ENCODE data around the gene DYRK1B.
A peak's percentile ranks its signal among the peaks of the same experiment; 100 is the strongest.
"Not testable (repeated sequence)": the region's sequence is repeated elsewhere in the genome, so short reads cannot be mapped to it uniquely, and the experiment has no call there.

The DYRK1B gene

DNA sequence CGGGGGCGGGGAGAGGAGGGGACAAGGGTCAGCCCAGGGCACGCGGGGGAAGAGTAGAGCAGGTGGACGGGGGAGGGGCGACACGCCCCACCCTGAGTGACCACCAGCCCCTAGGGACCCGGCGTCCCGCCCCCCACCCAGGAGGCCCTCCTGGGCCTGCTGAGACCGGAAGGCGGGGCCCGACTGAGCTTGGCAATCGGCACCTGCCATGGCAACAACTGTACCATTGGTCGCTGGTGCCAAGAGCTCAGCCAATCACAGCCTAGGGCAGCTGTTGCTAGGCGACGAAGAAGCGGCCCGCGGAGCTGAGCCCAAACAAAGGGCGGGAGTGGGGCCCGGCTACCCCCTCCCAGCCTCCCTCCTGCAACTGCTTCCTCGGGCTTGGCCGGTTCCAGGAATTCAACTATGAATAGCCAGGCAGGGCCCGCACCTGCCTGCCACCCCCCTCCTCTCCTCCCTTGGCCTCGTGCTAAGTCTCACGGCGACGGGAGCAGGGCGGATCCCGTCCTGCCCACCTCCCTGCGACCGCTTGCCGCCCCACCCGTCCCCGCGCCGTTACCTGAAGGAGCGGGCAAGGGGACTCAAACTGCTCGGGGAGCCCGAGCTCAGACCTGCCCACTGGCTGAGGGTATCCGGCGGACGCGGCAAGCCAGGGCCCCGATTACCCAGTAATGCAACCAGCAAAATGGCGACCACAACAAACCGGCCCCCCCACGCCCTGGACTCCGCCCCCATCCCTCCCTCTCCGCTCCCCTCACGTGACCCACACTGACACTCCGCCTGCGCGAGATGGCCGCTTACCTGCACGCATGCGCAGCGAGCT is at the start of gene DYRK1B:
DYRK1B (minus strand) TSS at position 699 of the 823 bp plus-strand sequence. CDS start 2,295 bp downstream, outside the sequence.
- peak; percentile 94 for DNase-seq

DNA sequence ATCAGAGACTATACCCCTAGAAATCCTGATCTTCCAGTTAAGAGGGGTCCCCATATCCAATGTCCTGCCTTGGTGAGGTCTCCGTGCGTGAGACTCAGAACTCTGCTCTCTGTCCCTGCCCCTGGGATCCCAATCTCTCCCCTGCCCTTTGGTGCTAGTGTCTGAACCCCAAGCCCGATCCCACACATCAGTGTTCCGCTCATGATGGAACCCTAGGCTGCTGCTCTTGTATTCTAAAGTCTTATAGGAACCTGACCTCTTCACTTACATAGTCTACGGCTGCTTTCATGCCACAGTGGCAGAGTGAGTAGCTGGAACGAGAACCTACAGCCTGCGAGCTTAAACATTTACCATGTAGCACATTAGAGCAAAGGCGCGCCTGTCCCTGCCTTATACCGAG is 48.7 kb upstream of the DYRK1B start:
- not testable (repeated sequence) for DNase-seq

DNA sequence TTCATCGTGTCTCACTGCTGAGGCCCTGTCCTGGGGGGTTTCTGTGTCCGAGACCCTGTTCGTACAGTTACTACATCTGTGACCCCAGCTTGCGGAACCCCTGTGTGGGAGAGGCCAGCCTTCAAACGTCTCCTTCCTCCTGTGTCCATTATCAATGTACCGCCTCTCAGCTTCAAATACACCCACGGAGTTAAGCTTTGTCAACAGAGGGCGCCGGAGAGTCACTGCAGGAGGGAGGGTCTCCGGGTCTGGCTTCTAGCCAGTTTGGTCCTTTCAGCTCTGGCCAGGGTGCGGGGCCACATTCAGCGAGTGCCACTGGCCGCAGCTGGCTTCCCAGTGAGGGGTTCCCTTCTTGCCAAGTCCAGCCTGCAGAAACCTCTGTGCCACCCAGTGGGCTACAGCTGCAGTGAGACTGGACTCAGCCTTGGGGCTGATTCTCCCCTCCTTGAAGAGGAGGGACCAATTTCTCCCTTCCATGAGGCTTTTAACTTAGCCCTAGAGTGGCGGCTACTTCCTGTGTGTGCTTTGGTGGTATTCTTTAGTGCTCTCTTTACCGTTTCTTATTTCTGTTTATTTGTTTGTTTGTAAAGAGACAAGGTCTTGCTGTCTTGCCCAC is 47.6 kb upstream of the DYRK1B start:
- DNase-seq = not testable (repeated sequence)

DNA sequence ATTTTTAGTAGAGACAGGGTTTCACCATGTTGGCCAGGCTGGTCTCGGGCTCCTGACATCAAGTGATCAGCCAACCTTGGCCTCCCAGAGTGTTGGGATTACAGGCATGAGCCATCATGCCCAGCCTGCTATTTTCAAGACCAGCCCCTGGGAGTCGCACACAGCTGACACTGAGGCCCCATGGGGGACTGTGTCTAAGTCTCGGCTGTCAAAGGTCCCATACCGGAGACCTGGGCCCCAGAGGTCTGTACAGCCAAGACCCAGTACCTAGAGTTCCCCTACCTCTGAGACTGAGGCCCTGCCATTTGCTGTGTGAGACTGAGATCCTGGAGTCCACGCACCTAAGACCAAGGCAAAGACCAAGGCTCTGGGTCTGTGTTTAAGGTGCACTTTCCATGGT is 46.3 kb upstream of the DYRK1B start:
- not testable (repeated sequence) for DNase-seq

DNA sequence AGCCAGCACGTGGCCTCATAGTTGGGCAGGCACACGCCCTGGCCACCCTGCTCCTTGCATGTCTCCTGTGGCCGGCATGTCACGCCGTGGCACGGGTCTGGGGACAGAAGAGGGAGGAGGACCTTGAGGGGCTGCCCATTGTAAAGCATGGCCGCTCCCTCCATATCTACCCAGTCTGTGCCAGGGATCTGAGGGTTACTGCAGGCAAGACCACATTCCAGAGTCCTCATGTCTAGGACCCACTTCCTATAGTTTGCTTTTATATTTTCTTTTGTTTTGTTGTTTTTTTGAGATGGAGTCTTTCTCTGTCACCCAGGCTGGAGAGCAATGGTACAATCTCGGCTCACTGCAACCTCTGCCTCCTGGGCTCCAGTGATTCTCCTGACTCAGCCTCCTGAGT is 45.8 kb upstream of the DYRK1B start:
- DNase-seq = not testable (repeated sequence)

DNA sequence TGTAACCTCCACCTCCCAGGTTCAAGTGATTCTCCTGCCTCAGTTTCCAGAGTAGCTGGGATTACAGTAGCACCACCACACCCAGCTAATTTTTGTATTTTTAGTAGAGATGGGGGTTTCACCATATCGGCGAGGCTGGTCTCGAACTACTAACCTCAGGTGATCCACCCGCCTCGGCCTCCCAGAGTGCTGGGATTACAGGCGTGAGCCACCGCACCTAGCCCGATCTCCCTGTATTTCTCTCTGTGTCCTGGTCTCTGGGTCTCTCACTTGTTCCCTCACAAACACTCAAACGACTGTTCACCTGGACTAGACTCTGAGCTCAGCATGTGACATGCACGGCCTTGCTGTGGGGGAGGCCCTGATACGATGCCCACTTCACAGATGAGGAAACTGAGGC is 44.9 kb upstream of the DYRK1B start:
- not testable (repeated sequence) for DNase-seq

DNA sequence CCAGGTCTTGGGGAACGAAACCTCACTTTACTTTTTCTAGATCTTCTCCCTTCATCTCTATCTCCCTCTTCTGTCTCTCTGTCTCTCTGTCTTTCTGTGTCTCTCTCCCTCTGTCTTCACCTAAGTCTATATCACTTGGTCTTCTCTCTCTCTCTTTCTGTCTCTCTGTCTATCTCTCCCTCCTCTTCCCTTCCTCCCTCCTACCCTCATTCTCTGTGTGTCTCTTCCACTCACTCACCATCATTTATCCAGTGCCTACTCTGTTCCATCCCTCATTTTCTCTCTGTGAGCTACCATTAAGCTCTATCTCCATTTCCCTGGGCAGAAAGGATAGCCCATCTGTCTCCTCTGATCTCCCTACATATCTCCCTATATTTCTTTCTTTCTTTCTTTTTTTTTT is 44.4 kb upstream of the DYRK1B start:
- DNase-seq = no peak

DNA sequence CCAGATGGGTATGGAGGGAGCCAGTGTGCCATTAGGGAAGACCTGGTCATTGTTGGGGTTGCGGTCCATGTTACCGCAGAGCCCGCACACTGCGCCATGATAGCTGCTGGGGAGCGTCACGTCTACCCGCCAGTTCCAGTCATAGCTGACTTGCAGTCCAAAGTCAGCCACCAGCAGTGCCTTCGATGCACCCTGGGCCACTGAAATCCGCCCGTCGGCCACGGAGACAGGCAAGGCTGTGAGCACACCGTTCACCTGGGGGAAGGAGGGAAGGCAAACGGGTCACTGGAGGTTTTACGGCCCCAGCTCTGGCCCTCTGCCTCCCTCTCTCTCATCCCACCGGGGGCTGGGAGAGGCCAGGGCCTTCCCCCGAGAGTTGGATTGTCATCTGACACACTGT is 44.0 kb upstream of the DYRK1B start:
- not testable (repeated sequence) for DNase-seq

DNA sequence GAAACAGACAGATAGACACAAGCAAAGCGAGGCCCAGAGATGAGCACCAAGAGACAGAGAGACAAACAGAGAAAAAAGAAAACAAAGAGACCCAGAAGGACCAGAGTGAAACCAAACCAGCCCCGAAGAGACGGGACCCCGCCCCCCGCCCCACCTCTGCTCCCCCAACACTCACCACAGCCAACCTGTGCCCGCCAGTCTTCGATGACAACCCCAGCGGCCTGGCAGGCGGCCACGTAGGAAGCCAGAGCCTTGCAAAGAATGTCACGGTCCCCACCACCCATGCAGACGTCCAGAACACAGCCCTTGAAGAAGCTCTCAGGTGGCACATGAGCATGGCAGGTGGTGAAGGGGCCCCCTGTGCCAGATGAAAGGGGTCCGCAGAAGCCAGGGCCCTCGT is 43.5 kb upstream of the DYRK1B start:
- DNase-seq = not testable (repeated sequence)

DNA sequence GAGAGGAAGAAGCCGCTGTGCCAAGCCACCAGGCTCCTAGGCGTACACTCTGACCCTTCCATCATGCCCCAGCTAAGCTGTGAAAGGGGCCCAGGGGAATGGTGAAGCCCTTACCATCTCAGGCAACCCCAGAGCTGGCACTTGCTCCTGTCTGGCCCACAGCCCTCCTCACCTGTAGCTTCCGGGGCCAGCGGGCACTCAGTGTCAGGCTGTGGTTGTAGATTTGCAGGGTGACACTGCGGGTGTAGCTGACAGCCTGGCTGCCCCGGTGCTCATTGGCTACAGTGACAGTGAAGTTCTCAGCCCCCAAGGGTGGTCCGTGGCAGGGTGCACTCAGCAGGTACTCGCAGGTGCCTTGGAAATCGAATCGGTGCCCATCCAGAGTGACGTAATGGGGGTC is 42.5 kb upstream of the DYRK1B start:
- DNase-seq = not testable (repeated sequence)

DNA sequence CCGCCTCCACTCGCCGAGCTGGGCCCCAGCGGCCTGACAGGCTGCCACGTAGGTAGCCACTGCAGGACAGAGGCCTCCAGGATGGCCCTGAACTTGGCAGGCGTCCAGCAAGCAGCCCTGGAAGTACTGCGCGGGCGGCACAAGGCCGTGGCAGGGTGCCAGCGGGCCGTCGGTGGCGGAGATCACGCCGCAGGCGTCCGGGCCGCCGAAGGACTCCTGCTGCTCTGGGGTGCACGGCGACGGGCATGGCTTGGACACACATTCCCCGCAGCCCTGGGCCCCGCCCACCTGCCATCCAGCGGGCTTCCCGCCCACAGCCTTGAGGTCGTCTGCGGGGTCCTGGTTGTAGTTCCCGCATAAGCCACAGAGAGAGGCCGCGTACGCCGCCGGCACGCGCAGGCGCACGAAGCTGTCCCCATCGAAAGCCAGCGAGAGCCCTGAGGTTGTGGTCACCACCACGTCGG is 41.5 kb upstream of the DYRK1B start:
- DNase-seq = not testable (repeated sequence)

DNA sequence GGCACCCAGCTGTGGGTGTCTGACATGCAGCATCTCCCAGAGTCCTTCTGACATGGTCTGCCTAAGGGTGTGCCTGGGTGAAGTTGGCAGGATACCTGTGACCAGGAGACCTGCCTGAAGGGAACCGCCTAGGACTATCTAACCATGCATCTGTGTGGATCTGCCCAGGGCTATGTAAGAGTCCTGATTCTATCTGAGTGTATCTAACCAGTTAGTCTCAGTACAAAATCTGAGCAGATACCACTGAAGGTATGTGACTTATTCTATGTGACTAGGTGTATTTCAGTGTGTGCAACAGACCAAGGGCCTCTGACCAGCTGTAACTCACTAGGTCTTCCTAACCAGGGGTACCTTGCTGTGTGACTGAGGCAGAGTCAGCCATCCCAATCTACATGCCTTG is 40.4 kb upstream of the DYRK1B start:
- no peak for DNase-seq

DNA sequence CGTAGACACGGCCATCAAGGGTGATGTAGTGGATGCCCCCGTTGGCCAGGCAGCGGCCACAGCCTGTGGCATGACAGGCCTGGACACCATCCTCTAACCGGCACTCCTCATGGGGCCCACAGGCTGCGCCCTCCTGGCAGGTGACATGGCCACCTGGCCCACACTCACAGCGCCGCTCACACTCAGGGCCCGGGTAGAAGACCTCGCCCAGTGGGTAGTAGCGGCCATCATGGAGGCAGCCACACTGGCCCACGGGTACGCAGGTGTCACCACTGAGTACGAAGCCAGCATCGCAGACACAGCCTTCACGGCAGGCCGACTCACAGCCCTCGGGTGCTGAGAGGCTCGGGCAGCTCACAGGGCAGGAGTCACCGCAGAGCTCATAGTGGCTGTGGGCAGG is 39.4 kb upstream of the DYRK1B start:
- DNase-seq = no peak

DNA sequence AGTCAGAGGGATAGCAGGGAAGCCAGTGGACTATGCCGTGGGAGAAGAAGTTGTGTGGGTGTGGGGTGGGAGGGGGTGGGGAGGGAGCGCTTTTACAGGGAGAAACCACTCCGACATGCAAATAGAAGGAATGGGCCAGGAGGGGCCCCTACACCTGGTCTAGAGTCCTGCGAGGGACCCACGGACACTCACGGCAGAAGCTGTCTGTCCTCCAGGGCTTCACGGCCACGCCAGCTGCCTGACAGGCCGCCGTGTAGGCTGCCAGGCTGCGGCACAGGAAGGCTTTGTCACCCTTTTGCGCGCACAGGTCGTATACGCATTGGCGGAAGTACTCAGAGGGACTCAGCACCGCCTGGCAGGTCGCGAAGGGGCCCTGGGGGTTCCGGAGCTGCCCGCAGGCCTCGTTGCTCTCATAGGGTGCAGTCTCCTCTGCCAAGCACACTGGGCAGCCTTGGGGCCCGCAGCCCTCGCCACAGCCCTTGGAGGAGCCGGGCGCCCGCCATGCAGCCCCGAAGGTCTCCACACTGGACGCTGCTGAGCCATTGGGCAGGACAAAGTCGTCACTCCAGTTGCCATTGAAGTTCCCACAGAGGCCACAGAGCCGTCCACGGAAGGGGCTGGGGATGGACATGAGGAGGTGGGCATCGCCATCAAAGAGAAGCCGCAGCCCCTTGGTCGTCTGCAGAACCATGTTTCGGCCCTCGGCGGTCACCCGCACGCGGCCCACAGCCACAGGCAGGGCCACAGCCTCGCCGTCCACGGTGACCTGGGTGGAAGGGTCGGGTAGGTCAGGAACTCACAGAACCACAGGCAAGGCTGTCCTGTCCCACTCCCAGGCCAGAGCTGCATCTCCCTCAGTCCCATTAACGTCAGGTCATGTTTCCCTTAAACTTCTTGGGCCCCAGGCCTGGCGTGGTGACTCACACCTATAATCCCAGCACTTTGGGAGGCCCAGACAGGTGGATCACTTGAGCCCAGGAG is 38.2 kb upstream of the DYRK1B start:
- no peak for DNase-seq

DNA sequence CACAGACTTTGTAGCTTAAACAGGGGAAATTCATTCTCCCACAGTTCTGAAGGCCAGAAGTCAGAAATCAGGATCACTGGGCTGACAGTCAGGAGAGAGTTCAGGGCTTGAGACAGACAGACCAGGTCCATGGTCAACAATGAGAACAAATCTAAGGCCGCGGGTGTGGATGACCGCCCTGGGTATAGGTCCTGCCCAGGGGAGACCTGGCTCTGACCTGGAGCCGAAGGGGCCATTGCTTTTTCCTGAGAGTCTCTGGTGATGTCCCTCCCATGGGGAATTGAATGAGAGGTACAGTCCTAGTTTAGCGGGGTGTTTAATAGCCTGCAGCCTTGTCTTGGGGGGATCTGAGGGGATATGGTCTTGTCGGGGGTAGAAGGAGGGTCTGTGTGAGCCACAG is 37.4 kb upstream of the DYRK1B start:
- no peak for DNase-seq

DNA sequence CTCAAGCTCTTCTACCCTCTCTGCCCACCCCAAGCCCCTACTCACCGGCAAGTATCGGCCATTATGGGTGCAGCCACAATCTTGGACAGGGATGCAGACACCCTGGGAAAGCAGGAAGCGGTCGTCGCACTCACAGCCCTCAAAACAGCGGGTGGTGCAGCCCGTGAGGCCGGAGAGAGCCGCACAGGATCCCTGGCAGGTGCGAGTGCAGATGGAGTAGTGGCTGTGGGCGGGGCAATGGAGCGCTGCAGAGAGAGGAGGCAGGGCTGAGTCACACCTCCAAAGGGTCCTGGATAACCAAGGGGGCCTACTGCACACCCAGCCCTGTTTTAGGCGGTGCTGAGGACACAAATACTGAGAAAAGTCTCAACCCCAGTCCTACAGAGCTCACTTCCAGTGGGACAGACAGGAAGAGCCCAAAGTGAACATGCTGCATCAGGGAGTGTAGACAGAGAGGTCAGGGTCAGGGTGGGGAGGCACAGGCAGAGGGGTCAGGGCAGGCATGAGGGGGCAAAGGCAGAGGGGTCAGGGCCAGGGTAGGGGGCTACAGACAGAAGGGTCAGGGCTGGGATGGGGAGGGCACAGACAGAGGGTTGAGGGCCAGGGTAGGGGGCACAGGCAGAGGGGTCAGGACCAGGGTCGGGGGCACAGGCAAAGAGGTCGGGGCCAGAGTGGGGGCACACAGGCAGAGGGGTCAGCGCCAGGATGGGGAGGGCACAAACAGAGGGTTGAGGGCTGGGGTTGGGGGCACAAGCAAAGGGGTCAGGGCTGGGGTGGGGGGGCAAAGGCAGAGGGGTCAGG is 36.4 kb upstream of the DYRK1B start:
- DNase-seq = no peak

DNA sequence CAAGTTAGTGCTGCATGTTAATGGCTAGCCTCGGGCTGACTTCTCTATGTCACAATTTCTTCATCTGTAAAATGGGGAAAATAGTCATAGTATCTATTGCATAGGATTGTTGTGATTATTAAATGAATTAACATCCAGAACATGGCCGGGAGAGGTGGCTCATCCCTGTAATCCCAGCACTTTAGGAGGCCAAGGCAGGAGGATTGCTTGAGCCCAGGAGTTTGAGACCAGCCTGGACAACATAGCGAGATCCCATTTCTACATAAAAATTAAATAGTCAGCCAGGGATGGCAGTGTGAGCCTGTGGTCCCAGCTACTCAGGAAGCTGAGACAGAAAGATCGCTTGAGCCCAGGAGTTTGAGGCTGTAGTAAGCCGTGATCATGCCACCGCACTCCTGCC is 34.0 kb upstream of the DYRK1B start:
- DNase-seq = no peak

DNA sequence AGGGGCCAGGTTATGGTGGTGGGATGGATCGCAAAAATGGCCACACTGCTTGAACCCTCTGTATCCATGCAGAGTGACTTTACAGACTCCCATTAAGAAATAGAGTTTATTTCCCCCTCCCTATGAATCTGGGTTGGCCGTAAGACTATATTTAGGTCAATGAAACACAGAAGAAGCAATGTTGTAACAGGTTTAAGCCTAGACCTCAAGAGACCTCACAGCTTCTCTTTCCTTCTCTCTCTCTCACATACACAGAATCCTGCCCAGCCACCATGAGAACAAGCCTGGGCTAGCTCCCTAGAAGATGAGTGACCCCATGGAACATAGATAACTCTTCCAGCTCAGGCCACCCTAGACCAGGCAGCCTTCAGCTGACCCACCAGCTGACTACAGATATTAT is 33.2 kb upstream of the DYRK1B start:
- DNase-seq = no peak

DNA sequence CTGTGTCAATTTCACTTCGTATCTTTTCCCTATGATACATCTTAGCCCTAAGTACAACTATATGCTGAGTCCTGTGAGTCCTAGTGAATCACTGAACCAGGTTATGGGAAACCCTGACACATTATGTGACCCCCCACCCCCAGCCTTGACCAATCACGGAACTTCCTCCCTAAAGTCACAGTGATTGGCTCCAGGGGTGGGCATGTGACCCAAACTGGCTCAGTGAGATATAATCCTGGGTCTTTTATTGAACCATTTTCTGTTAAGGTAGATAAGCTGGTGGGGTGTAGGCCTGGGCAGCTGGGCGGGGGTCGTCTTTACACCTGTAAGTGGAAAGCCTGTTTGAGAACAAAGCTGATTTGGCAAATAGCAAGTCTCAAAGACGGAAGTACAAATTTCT is 32.0 kb upstream of the DYRK1B start:
- no peak for DNase-seq

DNA sequence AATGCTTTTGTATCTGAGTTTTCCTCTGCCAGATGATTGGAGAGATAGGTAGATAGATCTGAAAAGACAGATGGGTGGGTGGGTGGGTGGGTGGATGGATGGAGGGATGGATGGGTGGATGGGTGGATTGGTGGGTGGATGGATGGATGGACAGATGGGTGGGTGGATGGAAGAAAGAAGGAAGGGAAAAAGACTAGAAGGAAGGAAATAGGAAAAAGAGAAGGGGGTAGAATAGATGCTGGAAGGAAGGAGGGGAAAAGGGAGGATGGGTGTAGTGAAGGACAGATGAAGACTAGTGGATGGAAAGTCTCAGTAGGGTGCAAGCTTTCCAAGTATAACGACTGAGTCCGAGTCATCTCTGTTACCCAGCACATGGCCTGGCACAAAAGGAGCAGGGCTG is 31.2 kb upstream of the DYRK1B start:
- DNase-seq = no peak

DNA sequence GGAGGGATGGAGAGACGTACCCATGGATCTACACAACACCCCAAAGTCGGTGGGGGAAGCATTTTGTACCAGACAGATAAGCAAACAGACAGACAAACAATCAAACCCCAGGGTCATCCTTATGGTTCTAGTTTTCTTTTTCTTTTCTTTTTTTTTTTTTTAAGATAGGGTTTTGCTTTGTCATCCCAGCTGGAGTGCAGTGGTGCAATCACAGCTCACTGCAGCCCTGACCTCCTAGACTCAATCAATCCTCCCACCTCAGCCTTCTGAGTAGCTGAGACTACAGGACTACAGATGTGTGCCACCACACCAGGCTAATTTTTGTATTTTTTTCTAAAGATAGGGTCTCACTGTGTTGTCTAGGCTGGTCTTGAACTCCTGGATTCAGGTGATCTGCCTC is 30.2 kb upstream of the DYRK1B start:
- DNase-seq = no peak

DNA sequence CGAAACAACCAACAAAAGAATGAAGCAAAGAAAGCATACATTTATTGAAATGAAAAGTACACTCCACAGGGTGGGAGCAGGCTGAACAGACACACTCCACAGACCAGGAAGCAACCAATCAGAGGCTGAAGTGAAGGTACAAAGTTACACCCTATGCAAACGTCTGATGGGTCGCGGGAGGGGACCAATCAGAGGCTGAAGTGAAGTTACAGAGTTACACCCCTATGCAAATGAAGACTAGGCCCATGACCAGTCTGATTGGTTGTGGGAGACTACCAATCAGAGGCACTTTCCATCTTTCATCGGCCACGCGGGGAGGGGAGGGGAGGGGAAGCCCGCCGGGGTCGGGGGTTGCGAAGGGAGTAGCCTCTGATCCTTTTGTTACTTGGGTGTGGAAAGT is 24.6 kb upstream of the DYRK1B start:
- DNase-seq = no peak

Data from stimulated activated CD4-positive, alpha-beta T cell treated with anti-CD3 and anti-CD28 coated beads, Interleukin-12 subunit alpha, Interleukin-12 subunit beta, amount 100 ng/mL, for 4 hours (primary cell).